ENCODE data around the gene MICOS13. TPM values are rescaled to one million over a fixed set of nuclear protein-coding genes. Genes with fewer than 3 reads are reported as not detected.

MICOS13 gene
- total and polyA plus RNA-seq, 2 experiments from 2014 or later: 15.5 to 54.6 TPM

GRCh38 chr19:5632657-5633056 lies 47.7 kb downstream of the MICOS13 start:
- no peak overlapping the region for H3K4me3 ChIP-seq
- H3K36me3 ChIP-seq (ENCODE audit: insufficient read depth): peaks cover 6% of the 10 kb centered on the region
- no peaks in the 10 kb centered on the region for H3K27me3 ChIP-seq (ENCODE audit: insufficient read depth)
- H3F3A ChIP-seq (replicated peaks; ENCODE audit: low read depth): 0 out of 2 replicates have a peak, but pooled peaks cover 12% of the 10 kb centered on the region
- DNase-seq (ENCODE audit: low spot score) (no peak), ATAC-seq (no peak)
- H3K4me3 Mint-ChIP-seq: no peak overlapping the region
- H2AFZ ChIP-seq: no peak overlapping the region
- no peak for TF ChIP-seq POLR2AphosphoS5 (IDR thresholded peaks at IDR 0.05; ENCODE audit: low read depth)
- peaks cover 82% of the 10 kb centered on the region for H4K20me1 ChIP-seq (replicated peaks; ENCODE audit: insufficient read depth)
- H3K9me3 Mint-ChIP-seq: no peaks in the 10 kb centered on the region
- H3K27ac ChIP-seq (ENCODE audit: low read depth): no peak overlapping the region
- no peak overlapping the region for H3K4me2 ChIP-seq
- H3K27me3 Mint-ChIP-seq (ENCODE audit: insufficient read depth, low read depth, poor library complexity): peaks cover 1% of the 10 kb centered on the region
- peaks cover 33% of the 10 kb centered on the region for H3K36me3 Mint-ChIP-seq (ENCODE audit: low read depth)
- peak overlapping the region; percentile 53; the same call in 1 of the 2 replicates for H3K27ac Mint-ChIP-seq
- H3K4me1 Mint-ChIP-seq: peaks cover 1% of the 10 kb centered on the region; the same call in 2 of the 3 replicates
- no peaks in the 10 kb centered on the region for H3K4me1 ChIP-seq (ENCODE audit: insufficient read depth)
- H3K9me2 ChIP-seq (ENCODE audit: insufficient read depth): no peaks in the 10 kb centered on the region
- peaks cover 100% of the 10 kb centered on the region for H3K79me2 ChIP-seq (replicated peaks; ENCODE audit: insufficient read depth)

GRCh38 chr19:5632241-5632612 lies 48.1 kb downstream of the MICOS13 start:
- Histone ChIP-seq H4K20me1 (replicated peaks; ENCODE audit: insufficient read depth) (peaks cover 82% of the 10 kb centered on the region), H2AFZ (no peak overlapping the region), H3K9me2 (ENCODE audit: insufficient read depth) (no peaks in the 10 kb centered on the region), H3K79me2 (replicated peaks; ENCODE audit: insufficient read depth) (peaks cover 100% of the 10 kb centered on the region), H3K4me3 (no peak overlapping the region), H3K27ac (ENCODE audit: low read depth) (no peak overlapping the region), H3K4me2 (no peak overlapping the region), H3K4me1 (ENCODE audit: insufficient read depth) (no peaks in the 10 kb centered on the region), H3K36me3 (ENCODE audit: insufficient read depth) (peaks cover 10% of the 10 kb centered on the region), H3K27me3 (ENCODE audit: insufficient read depth) (no peaks in the 10 kb centered on the region), H3F3A (replicated peaks; ENCODE audit: low read depth) (0 out of 2 replicates have a peak, but pooled peaks cover 13% of the 10 kb centered on the region)
- no peaks in the 10 kb centered on the region for H3K27me3 Mint-ChIP-seq (ENCODE audit: insufficient read depth, low read depth, poor library complexity)
- H3K4me1 Mint-ChIP-seq: peaks cover 5% of the 10 kb centered on the region; the same call in 2 of the 3 replicates
- H3K27ac Mint-ChIP-seq: peak overlapping the region; percentile 29; the same call in 1 of the 2 replicates
- H3K4me3 Mint-ChIP-seq: no peak overlapping the region
- H3K36me3 Mint-ChIP-seq (ENCODE audit: low read depth): peaks cover 37% of the 10 kb centered on the region
- ATAC-seq (no peak), DNase-seq (ENCODE audit: low spot score) (no peak)
- no peaks in the 10 kb centered on the region for H3K9me3 Mint-ChIP-seq
- no peak for TF ChIP-seq JUNB (IDR thresholded peaks at IDR 0.05; ENCODE audit: unreplicated experiment)

GRCh38 chr19:5631567-5632240 lies 48.6 kb downstream of the MICOS13 start:
- DNase-seq (ENCODE audit: low spot score) (no peak), ATAC-seq (no peak)
- no peak overlapping the region for H3K4me3 Mint-ChIP-seq
- H3K27me3 Mint-ChIP-seq (ENCODE audit: insufficient read depth, low read depth, poor library complexity): no peaks in the 10 kb centered on the region
- Histone ChIP-seq H3K4me2 (no peak overlapping the region), H3F3A (replicated peaks; ENCODE audit: low read depth) (0 out of 2 replicates have a peak, but pooled peaks cover 15% of the 10 kb centered on the region), H3K27me3 (ENCODE audit: insufficient read depth) (no peaks in the 10 kb centered on the region), H3K79me2 (replicated peaks; ENCODE audit: insufficient read depth) (peaks cover 100% of the 10 kb centered on the region), H3K4me3 (no peak overlapping the region), H3K36me3 (ENCODE audit: insufficient read depth) (peaks cover 15% of the 10 kb centered on the region), H3K27ac (ENCODE audit: low read depth) (peak overlapping the region; percentile 51; the same call in 1 of the 2 replicates), H3K9me2 (ENCODE audit: insufficient read depth) (no peaks in the 10 kb centered on the region), H4K20me1 (replicated peaks; ENCODE audit: insufficient read depth) (peaks cover 87% of the 10 kb centered on the region), H3K4me1 (ENCODE audit: insufficient read depth) (no peaks in the 10 kb centered on the region), H2AFZ (no peak overlapping the region)
- H3K36me3 Mint-ChIP-seq (ENCODE audit: low read depth): peaks cover 42% of the 10 kb centered on the region
- H3K9me3 Mint-ChIP-seq: no peaks in the 10 kb centered on the region
- H3K27ac Mint-ChIP-seq: 0 out of 2 replicates have a peak overlapping the region, but pooled peaks have one; percentile 29
- H3K4me1 Mint-ChIP-seq: peaks cover 5% of the 10 kb centered on the region; the same call in 2 of the 3 replicates
- TF ChIP-seq POLR2AphosphoS5 (IDR thresholded peaks at IDR 0.05; ENCODE audit: low read depth): no peak
- TF ChIP-seq ZNF331 (CRISPR knock-in tag; IDR thresholded peaks at IDR 0.05; ENCODE audit: low read depth): no peak
- TF ChIP-seq STAT1 (IDR thresholded peaks at IDR 0.05; ENCODE audit: unreplicated experiment): no peak
- no peak for TF ChIP-seq REST (IDR thresholded peaks at IDR 0.05; ENCODE audit: unreplicated experiment)
- TF ChIP-seq EZH2phosphoT487 (IDR thresholded peaks at IDR 0.05; ENCODE audit: unreplicated experiment): no peak
- TF ChIP-seq JUNB (IDR thresholded peaks at IDR 0.05; ENCODE audit: unreplicated experiment): no peak
- no peak for TF ChIP-seq CTCF (conservative IDR thresholded peaks at IDR 0.05; ENCODE audit: low read depth in 2 of 2)
- TF ChIP-seq NANOG (IDR thresholded peaks at IDR 0.05; ENCODE audit: borderline replicate concordance): no peak
- TF ChIP-seq CREB1 (CRISPR knock-in tag; IDR thresholded peaks at IDR 0.05; ENCODE audit: low read depth): no peak
- no peak for TF ChIP-seq ZNF114 (CRISPR knock-in tag; IDR thresholded peaks at IDR 0.05)

All from GM23338 (cell line).